Measurements from ENCODE around the gene LAT. TPM values are rescaled to one million over a fixed set of nuclear protein-coding genes. Genes with fewer than 3 reads are reported as not detected.

The LAT gene
- total RNA-seq, 1 experiment from 2014 or later = 4.3 TPM

DNA sequence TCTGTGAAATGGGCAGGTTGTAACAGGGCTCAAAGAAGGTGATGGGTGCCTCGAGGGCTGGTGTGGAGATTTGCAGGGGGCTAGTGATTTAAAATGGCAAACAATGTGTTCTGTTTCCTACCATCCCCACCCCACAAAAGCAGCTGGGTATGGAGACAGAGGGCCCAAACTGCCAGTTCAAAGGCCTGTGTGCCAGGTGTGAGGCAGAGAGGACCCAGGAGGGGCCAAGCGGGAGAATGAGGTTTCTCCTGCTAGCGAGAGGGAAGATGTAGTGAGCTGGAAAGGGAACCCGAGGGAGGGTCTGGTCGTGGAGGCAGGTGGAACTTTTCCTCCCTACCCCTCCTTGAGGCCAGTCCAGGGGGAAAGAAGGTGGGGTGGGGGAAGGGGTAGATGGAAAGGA lies 39.4 kb downstream of the LAT start:
- Histone ChIP-seq H2AFZ (ENCODE audit: low read length) (no peak overlapping the region), H3K14ac (ENCODE audit: insufficient read depth, low read length) (no peak overlapping the region), H3K4me1 (ENCODE audit: insufficient read depth, low read length) (no peaks in the 10 kb centered on the region; the same call in 1 of the 2 replicates), H3K56ac (ENCODE audit: insufficient read length, low read depth, low read length) (no peak overlapping the region), H3K9ac (ENCODE audit: extremely low read depth, insufficient read length, low read length) (no peak overlapping the region), H3K79me2 (ENCODE audit: insufficient read depth, low read length) (no peaks in the 10 kb centered on the region), H4K5ac (ENCODE audit: insufficient read length, low read depth, low read length) (no peak overlapping the region), H4K20me1 (ENCODE audit: control insufficient read depth, insufficient read depth, insufficient read length) (no peaks in the 10 kb centered on the region), H2BK120ac (ENCODE audit: low read depth, low read length, poor library complexity, severe bottlenecking) (no peak overlapping the region), H3K23ac (ENCODE audit: insufficient read length, low read depth, low read length) (no peak overlapping the region), H3K4ac (ENCODE audit: low read depth, low read length) (no peak overlapping the region), H3K79me1 (ENCODE audit: insufficient read depth, low read depth, low read length, poor library complexity, severe bottlenecking) (no peaks in the 10 kb centered on the region), H3K27me3 (ENCODE audit: insufficient read depth, low read length) (no peaks in the 10 kb centered on the region), H4K91ac (ENCODE audit: insufficient read length, low read depth, low read length) (no peak overlapping the region), H2AK5ac (ENCODE audit: insufficient read length, low read length) (no peak overlapping the region), H3K23me2 (ENCODE audit: insufficient read length, low read depth, low read length, poor library complexity, severe bottlenecking) (no peaks in the 10 kb centered on the region), H3T11ph (ENCODE audit: low read length) (no peak overlapping the region), H3K9me3 (ENCODE audit: control insufficient read depth, low read depth, low read length) (no peaks in the 10 kb centered on the region), H2BK20ac (ENCODE audit: low read depth, low read length, poor library complexity, severe bottlenecking) (no peak overlapping the region), H2BK15ac (ENCODE audit: low read depth, low read length) (no peak overlapping the region), H2BK12ac (ENCODE audit: insufficient read length, low read depth, low read length) (no peak overlapping the region), H2BK5ac (ENCODE audit: insufficient read length, low read length) (no peak overlapping the region), H3K27ac (ENCODE audit: insufficient read length, low read depth, low read length) (no peak overlapping the region), H3K4me2 (ENCODE audit: insufficient read depth, insufficient read length, low read length) (no peak overlapping the region), H3K18ac (ENCODE audit: insufficient read length, low read depth, low read length) (no peak overlapping the region), H4K8ac (replicated peaks; ENCODE audit: insufficient read length, low read depth, low read length) (no peak overlapping the region)
- no peak overlapping the region for H3K27ac Mint-ChIP-seq
- H3K4me1 Mint-ChIP-seq = peaks cover 7 to 14% of the 10 kb centered on the region in 2 experiments
- no peaks in the 10 kb centered on the region for H3K36me3 Mint-ChIP-seq (ENCODE audit: insufficient read depth in 1 of 3, low read depth in 3 of 3)
- TF ChIP-seq, protein P1, sequence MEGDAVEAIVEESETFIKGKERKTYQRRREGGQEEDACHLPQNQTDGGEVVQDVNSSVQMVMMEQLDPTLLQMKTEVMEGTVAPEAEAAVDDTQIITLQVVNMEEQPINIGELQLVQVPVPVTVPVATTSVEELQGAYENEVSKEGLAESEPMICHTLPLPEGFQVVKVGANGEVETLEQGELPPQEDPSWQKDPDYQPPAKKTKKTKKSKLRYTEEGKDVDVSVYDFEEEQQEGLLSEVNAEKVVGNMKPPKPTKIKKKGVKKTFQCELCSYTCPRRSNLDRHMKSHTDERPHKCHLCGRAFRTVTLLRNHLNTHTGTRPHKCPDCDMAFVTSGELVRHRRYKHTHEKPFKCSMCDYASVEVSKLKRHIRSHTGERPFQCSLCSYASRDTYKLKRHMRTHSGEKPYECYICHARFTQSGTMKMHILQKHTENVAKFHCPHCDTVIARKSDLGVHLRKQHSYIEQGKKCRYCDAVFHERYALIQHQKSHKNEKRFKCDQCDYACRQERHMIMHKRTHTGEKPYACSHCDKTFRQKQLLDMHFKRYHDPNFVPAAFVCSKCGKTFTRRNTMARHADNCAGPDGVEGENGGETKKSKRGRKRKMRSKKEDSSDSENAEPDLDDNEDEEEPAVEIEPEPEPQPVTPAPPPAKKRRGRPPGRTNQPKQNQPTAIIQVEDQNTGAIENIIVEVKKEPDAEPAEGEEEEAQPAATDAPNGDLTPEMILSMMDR (conservative IDR thresholded peaks at IDR 0.05) = no peak
- no CpG with 5 or more reads among the region's 5 CpGs for WGBS (ENCODE audit: extremely low coverage, insufficient read length, low lambda C conversion rate)
- no peaks in the 10 kb centered on the region for H3K9me3 Mint-ChIP-seq
- DNase-seq = no peak
- no peaks in the 10 kb centered on the region; the same call in 1 of the 2 replicates for H3K27me3 Mint-ChIP-seq (ENCODE audit: low read depth)
- no peak overlapping the region for H3K4me3 Mint-ChIP-seq
